ENCODE measurements around the gene FHIT. TPM values are rescaled to one million over a fixed set of nuclear protein-coding genes. Genes with fewer than 3 reads are reported as not detected.

Gene FHIT
- total and polyA plus RNA-seq, 7 donors = 0.98 to 10.4 (median 4.0) TPM

GRCh38 chr3:60979461-60980341, 271.6 kb downstream of the FHIT start:
- Histone ChIP-seq H3K36me3 (ENCODE audit: insufficient read depth in 1 of 2, low read depth in 1 of 2) (no peaks in the 10 kb centered on the region), H3K27ac (no peak overlapping the region), H3K4me1 (no peaks in the 10 kb centered on the region), H3K27me3 (ENCODE audit: insufficient read depth in 3 of 3, low read length in 2 of 3) (no peaks in the 10 kb centered on the region), H3K4me3 (no peak overlapping the region), H3K9me3 (no peaks in the 10 kb centered on the region)
- intact Hi-C loops (cut with DNase I) = no loop called here
- no peak for TF ChIP-seq CTCF (IDR thresholded peaks at IDR 0.05)
- DNase-seq (no peak), ATAC-seq (no peak)
- 80 to 86% (median 82%) methylated on average over 6 of the region's 6 CpGs for WGBS, 3 donors

- H3K36me3 ChIP-seq (ENCODE audit: insufficient read depth in 1 of 2, low read depth in 1 of 2) = no peaks in the 10 kb centered on the region
- 39 to 93% (median 90%) methylated on average over 1 of the region's 1 CpG for WGBS, 3 donors
- H3K27me3 ChIP-seq (ENCODE audit: insufficient read depth in 3 of 3, low read length in 2 of 3) = no peaks in the 10 kb centered on the region
- H3K27ac ChIP-seq = no peak overlapping the region
- DNase-seq (no peak), ATAC-seq (no peak)
- H3K4me1 ChIP-seq = no peaks in the 10 kb centered on the region
- peaks cover 6% of the 10 kb centered on the region for H3K9me3 ChIP-seq
- no peak overlapping the region for H3K4me3 ChIP-seq
- intact Hi-C loops (cut with DNase I) = loop anchor here in 1 of 2 donors (2.0 kb wide), 1 partner anchor 57 kb away; no protein-coding TSS in a partner anchor
- TF ChIP-seq CTCF (IDR thresholded peaks at IDR 0.05) = no peak
These were observed 277.9 kb downstream of the FHIT start for GRCh38 chr3:60973321-60973720.

- Histone ChIP-seq H3K36me3 (ENCODE audit: insufficient read depth in 1 of 2, low read depth in 1 of 2) (no peaks in the 10 kb centered on the region), H3K4me1 (no peaks in the 10 kb centered on the region), H3K4me3 (no peak overlapping the region), H3K9me3 (peaks cover 6% of the 10 kb centered on the region), H3K27ac (no peak overlapping the region), H3K27me3 (ENCODE audit: insufficient read depth in 3 of 3, low read length in 2 of 3) (no peaks in the 10 kb centered on the region)
- intact Hi-C loops (cut with DNase I) = loop anchor here in 1 of 2 donors (2.0 kb wide), 1 partner anchor 56 kb away; no protein-coding TSS in a partner anchor
- DNase-seq = no peak
- TF ChIP-seq CTCF (IDR thresholded peaks at IDR 0.05) = no peak
- no peak for ATAC-seq
These were observed 278.7 kb downstream of the FHIT start for GRCh38 chr3:60972599-60972998.

- intact Hi-C loops (cut with DNase I) = no loop called here
These were observed 280.4 kb downstream of the FHIT start for GRCh38 chr3:60970850-60971249.

More at GRCh38 chr3:60970850-60971249, 280.4 kb downstream of the FHIT start:
- TF ChIP-seq CTCF (IDR thresholded peaks at IDR 0.05) = no peak
- Histone ChIP-seq H3K27me3 (ENCODE audit: insufficient read depth in 3 of 3, low read length in 2 of 3) (no peaks in the 10 kb centered on the region), H3K36me3 (ENCODE audit: insufficient read depth in 1 of 2, low read depth in 1 of 2) (no peaks in the 10 kb centered on the region), H3K27ac (no peak overlapping the region), H3K9me3 (peaks cover 6% of the 10 kb centered on the region), H3K4me1 (no peaks in the 10 kb centered on the region), H3K4me3 (no peak overlapping the region)
- ATAC-seq = no peak
- no peak for DNase-seq
- WGBS, 3 donors = 91 to 96% (median 92%) methylated on average over 4 of the region's 4 CpGs

Measured in psoas muscle (tissue), 8 donors.